ENCODE measurements around the gene UBTD1.

DNA sequence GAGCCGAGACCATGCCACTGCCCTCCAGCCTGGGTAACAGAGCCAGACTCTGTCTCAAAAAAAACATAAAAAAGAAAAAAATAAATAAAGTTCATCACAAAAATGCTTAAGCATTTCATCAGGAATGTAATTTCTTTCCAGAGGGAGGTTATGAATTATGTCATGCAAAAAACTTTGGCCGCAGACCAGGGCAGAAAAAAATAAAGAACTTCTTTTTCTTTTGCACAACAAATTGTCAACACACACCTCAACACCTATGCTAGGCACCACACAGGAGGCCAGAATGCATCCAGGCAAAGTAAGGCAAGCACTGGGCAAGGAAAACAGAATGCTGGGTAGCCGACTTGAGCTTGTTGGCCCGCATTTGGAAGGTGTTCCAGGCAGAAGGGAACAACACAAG lies 94.7 kb downstream of the UBTD1 start:
- TF ChIP-seq, protein P1, sequence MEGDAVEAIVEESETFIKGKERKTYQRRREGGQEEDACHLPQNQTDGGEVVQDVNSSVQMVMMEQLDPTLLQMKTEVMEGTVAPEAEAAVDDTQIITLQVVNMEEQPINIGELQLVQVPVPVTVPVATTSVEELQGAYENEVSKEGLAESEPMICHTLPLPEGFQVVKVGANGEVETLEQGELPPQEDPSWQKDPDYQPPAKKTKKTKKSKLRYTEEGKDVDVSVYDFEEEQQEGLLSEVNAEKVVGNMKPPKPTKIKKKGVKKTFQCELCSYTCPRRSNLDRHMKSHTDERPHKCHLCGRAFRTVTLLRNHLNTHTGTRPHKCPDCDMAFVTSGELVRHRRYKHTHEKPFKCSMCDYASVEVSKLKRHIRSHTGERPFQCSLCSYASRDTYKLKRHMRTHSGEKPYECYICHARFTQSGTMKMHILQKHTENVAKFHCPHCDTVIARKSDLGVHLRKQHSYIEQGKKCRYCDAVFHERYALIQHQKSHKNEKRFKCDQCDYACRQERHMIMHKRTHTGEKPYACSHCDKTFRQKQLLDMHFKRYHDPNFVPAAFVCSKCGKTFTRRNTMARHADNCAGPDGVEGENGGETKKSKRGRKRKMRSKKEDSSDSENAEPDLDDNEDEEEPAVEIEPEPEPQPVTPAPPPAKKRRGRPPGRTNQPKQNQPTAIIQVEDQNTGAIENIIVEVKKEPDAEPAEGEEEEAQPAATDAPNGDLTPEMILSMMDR (conservative IDR thresholded peaks at IDR 0.05 in 1 of 2, IDR thresholded peaks at IDR 0.05 in 1 of 2; ENCODE audit: extremely low read depth in 1 of 2, insufficient read depth in 1 of 2, low read depth in 1 of 2, low read length in 2 of 2): no peak
- TF ChIP-seq EZH2 (IDR thresholded peaks at IDR 0.05; ENCODE audit: borderline replicate concordance, low read length): no peak

All from mammary epithelial cell (primary cell).